Transverse colon (tissue), 3 donors: ENCODE measurements around the gene MRPL27.

ENCODE experiments used
- CTCF ChIP-seq, 5 experiments: fragments of 200-600 bp in 3 of 5; fragments of 450-650 bp in 2 of 5; sonication (generic) in 3 of 5; IDR thresholded peaks; 1 replicate in 2 of 5; 2 replicates in 3 of 5; pipeline ENCODE4 v1.5.1; 2016 to 2017; ENCODE audit warnings: antibody characterized with exemption in 5 of 5, inconsistent platforms in 3 of 5, mild to moderate bottlenecking in 2 of 5, moderate library complexity in 1 of 5
- POLR2A ChIP-seq: fragments of 450-650 bp; IDR thresholded peaks from one replicate; pipeline ENCODE4 v1.6.1; 2016; ENCODE audit warnings: antibody characterized with exemption, mild to moderate bottlenecking, moderate library complexity

- no peak for TF ChIP-seq CTCF (IDR thresholded peaks at IDR 0.05)
- TF ChIP-seq POLR2A: no peak
These were observed 48.5 kb upstream of the MRPL27 start for GRCh38 chr17:50421308-50422051.
